ENCODE data around the gene OR6V1.

DNA sequence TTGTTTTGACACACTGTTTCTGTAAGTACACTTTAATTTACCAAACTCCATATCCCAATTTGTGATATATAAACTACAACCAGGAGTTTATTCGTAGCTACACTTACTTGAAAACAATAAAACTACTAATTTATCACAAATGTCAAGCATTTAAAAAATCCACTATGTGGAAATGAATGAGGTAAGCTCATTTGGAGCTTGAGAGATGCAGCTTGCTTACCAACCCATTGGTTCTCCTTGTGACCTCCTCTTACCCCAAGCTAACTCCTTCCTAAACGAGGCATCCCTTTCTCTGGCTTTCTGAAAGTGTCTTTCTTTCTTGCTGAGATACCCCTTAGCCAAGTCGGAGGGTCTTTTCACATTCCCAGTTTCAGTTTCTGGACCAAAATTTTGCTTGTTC, 2.5 kb downstream of the OR6V1 start:
- TF ChIP-seq, protein P1, sequence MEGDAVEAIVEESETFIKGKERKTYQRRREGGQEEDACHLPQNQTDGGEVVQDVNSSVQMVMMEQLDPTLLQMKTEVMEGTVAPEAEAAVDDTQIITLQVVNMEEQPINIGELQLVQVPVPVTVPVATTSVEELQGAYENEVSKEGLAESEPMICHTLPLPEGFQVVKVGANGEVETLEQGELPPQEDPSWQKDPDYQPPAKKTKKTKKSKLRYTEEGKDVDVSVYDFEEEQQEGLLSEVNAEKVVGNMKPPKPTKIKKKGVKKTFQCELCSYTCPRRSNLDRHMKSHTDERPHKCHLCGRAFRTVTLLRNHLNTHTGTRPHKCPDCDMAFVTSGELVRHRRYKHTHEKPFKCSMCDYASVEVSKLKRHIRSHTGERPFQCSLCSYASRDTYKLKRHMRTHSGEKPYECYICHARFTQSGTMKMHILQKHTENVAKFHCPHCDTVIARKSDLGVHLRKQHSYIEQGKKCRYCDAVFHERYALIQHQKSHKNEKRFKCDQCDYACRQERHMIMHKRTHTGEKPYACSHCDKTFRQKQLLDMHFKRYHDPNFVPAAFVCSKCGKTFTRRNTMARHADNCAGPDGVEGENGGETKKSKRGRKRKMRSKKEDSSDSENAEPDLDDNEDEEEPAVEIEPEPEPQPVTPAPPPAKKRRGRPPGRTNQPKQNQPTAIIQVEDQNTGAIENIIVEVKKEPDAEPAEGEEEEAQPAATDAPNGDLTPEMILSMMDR (IDR thresholded peaks at IDR 0.05 in 2 of 3, conservative IDR thresholded peaks at IDR 0.05 in 1 of 3; ENCODE audit: borderline replicate concordance in 1 of 3, insufficient read depth in 1 of 3, low read depth in 2 of 3, low read length in 2 of 3), result no peak
- TF ChIP-seq, protein P2, sequence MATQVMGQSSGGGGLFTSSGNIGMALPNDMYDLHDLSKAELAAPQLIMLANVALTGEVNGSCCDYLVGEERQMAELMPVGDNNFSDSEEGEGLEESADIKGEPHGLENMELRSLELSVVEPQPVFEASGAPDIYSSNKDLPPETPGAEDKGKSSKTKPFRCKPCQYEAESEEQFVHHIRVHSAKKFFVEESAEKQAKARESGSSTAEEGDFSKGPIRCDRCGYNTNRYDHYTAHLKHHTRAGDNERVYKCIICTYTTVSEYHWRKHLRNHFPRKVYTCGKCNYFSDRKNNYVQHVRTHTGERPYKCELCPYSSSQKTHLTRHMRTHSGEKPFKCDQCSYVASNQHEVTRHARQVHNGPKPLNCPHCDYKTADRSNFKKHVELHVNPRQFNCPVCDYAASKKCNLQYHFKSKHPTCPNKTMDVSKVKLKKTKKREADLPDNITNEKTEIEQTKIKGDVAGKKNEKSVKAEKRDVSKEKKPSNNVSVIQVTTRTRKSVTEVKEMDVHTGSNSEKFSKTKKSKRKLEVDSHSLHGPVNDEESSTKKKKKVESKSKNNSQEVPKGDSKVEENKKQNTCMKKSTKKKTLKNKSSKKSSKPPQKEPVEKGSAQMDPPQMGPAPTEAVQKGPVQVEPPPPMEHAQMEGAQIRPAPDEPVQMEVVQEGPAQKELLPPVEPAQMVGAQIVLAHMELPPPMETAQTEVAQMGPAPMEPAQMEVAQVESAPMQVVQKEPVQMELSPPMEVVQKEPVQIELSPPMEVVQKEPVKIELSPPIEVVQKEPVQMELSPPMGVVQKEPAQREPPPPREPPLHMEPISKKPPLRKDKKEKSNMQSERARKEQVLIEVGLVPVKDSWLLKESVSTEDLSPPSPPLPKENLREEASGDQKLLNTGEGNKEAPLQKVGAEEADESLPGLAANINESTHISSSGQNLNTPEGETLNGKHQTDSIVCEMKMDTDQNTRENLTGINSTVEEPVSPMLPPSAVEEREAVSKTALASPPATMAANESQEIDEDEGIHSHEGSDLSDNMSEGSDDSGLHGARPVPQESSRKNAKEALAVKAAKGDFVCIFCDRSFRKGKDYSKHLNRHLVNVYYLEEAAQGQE (IDR thresholded peaks at IDR 0.05; ENCODE audit: low read depth), result no peak
